ENCODE measurements around the gene DPP6. TPM values are rescaled to one million over a fixed set of nuclear protein-coding genes. Genes with fewer than 3 reads are reported as not detected.

The DPP6 gene
- total and polyA plus RNA-seq, 9 donors: 0.22 to 3.9 (median 1.3) TPM; not detected in 1

DNA sequence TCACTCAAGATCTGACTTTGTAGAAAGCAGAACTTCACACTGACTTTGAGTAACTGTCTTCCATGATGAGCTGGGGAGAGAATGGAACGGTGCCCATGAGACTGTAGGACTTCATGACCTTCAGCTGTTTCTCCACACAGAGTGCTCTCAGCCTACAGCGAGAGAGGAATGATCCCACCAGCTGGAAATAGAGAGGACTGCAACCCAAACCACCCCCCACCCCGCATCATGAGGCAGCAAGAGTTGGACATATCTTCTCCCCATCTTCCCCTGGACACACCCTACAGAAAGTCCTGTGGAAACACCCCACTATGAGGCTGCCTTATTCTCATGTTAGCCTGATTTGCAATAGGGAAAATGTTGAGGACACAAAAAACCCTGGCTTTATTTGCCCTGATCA is 638.2 kb downstream of the DPP6 start:
- H3K4me1 ChIP-seq (ENCODE audit: insufficient read depth): no peaks in the 10 kb centered on the region
- intact Hi-C loops (cut with DNase I): no loop called here
- H3K36me3 ChIP-seq: no peaks in the 10 kb centered on the region
- 70 to 95% (median 83%) methylated on average over 3 of the region's 3 CpGs for whole genome bisulfite sequencing, 3 donors
- H3K27me3 ChIP-seq: no peaks in the 10 kb centered on the region
- H3K27ac ChIP-seq: no peak overlapping the region
- no peaks in the 10 kb centered on the region for H3K9me3 ChIP-seq
- H3K4me3 ChIP-seq: no peak overlapping the region
- DNase-seq: no peak
- TF ChIP-seq EP300 (IDR thresholded peaks at IDR 0.05) (no peak), POLR2A (IDR thresholded peaks at IDR 0.05) (no peak)
- TF ChIP-seq, protein P1, sequence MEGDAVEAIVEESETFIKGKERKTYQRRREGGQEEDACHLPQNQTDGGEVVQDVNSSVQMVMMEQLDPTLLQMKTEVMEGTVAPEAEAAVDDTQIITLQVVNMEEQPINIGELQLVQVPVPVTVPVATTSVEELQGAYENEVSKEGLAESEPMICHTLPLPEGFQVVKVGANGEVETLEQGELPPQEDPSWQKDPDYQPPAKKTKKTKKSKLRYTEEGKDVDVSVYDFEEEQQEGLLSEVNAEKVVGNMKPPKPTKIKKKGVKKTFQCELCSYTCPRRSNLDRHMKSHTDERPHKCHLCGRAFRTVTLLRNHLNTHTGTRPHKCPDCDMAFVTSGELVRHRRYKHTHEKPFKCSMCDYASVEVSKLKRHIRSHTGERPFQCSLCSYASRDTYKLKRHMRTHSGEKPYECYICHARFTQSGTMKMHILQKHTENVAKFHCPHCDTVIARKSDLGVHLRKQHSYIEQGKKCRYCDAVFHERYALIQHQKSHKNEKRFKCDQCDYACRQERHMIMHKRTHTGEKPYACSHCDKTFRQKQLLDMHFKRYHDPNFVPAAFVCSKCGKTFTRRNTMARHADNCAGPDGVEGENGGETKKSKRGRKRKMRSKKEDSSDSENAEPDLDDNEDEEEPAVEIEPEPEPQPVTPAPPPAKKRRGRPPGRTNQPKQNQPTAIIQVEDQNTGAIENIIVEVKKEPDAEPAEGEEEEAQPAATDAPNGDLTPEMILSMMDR (IDR thresholded peaks at IDR 0.05): no peak

GRCh38 chr7:154693661-154694060 is 641.5 kb downstream of the DPP6 start:
- 39 to 65% (median 55%) methylated on average over 4 of the region's 4 CpGs for WGBS, 3 donors
- H3K36me3 ChIP-seq: no peaks in the 10 kb centered on the region
- no peaks in the 10 kb centered on the region for H3K27me3 ChIP-seq
- TF ChIP-seq, protein P1 (IDR thresholded peaks at IDR 0.05): no peak
- TF ChIP-seq POLR2A (IDR thresholded peaks at IDR 0.05): no peak
- no peak overlapping the region for H3K4me3 ChIP-seq
- H3K27ac ChIP-seq: no peak overlapping the region
- no peaks in the 10 kb centered on the region for H3K4me1 ChIP-seq (ENCODE audit: insufficient read depth)
- no peak for DNase-seq
- no peaks in the 10 kb centered on the region for H3K9me3 ChIP-seq
- intact Hi-C loops (cut with DNase I): no loop called here

DNA sequence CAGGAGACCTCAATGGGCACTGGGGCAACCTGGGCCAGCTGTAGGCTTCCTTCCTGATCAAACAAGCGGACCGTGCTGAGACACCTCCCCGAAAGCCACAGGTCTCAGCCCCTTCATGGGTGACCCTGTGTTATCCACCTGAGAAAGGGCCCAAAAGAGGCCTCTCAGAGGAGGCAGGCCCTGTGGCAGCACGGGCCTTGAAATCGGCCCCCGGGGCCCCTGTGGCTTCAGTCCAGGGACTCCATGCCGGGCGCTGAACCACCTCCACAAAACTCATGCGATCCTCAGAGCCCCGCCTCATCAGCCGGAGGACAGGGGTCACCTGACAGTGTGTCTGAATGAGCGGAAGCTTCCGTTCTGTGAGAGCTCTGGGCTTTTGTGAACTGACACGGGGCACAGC is 643.6 kb downstream of the DPP6 start:
- Histone ChIP-seq H3K27ac (no peak overlapping the region), H3K4me1 (ENCODE audit: insufficient read depth) (no peaks in the 10 kb centered on the region), H3K36me3 (no peaks in the 10 kb centered on the region), H3K4me3 (no peak overlapping the region), H3K9me3 (no peaks in the 10 kb centered on the region), H3K27me3 (no peaks in the 10 kb centered on the region)
- intact Hi-C loops (cut with DNase I): no loop called here
- TF ChIP-seq EP300 (IDR thresholded peaks at IDR 0.05): no peak
- TF ChIP-seq POLR2A (IDR thresholded peaks at IDR 0.05): no peak
- TF ChIP-seq, protein P1 (IDR thresholded peaks at IDR 0.05): no peak
- no peak for DNase-seq
- 83 to 91% (median 87%) methylated on average over 14 of the region's 14 CpGs for WGBS, 3 donors

DNA sequence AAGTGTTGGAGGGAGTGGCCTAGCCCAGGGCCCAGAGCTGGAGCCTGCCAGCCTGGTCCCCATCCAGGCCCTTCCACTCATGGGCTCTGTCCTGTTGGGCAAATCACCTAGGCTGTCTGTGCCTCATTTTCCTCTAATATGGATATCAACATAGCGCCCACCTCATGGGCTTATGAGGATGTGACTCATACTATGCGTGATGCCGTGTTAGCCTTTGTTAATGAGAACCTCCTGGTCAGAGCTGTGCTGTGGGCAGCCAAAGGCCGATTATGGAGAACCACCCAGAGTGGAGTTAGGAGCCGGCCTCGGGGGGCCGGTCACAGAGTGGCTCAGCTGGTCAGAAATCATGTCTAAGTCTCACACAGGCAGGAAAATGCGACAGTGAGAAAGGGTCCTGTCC is 644.4 kb downstream of the DPP6 start:
- H3K27ac ChIP-seq: no peak overlapping the region
- no peak overlapping the region for H3K4me3 ChIP-seq
- TF ChIP-seq POLR2A (IDR thresholded peaks at IDR 0.05): no peak
- no peaks in the 10 kb centered on the region for H3K4me1 ChIP-seq (ENCODE audit: insufficient read depth)
- 88 to 92% (median 91%) methylated on average over 8 of the region's 8 CpGs for WGBS, 3 donors
- H3K36me3 ChIP-seq: no peaks in the 10 kb centered on the region
- no peaks in the 10 kb centered on the region for H3K9me3 ChIP-seq
- no peak for DNase-seq
- intact Hi-C loops (cut with DNase I): no loop called here
- H3K27me3 ChIP-seq: no peaks in the 10 kb centered on the region

GRCh38 chr7:154698726-154699291 is 646.6 kb downstream of the DPP6 start:
- H3K27me3 ChIP-seq: no peaks in the 10 kb centered on the region
- intact Hi-C loops (cut with DNase I): no loop called here
- WGBS, 3 donors: 53 to 58% (median 56%) methylated on average over 13 of the region's 13 CpGs

More at GRCh38 chr7:154698726-154699291, 646.6 kb downstream of the DPP6 start:
- no peak for TF ChIP-seq EP300 (IDR thresholded peaks at IDR 0.05)
- TF ChIP-seq, protein P1 (IDR thresholded peaks at IDR 0.05): no peak
- no peak for TF ChIP-seq POLR2A (IDR thresholded peaks at IDR 0.05)
- H3K4me1 ChIP-seq (ENCODE audit: insufficient read depth): no peaks in the 10 kb centered on the region
- H3K9me3 ChIP-seq: no peaks in the 10 kb centered on the region
- H3K27ac ChIP-seq: no peak overlapping the region
- DNase-seq: no peak
- no peak overlapping the region for H3K4me3 ChIP-seq
- no peaks in the 10 kb centered on the region for H3K36me3 ChIP-seq

Measured in ovary (tissue), 9 donors.